HL-60 (cell line): ENCODE results near the gene SCN5A.

Source experiments
- DNase-seq, 2 experiments: peaks; one replicate each; pipeline ENCODE4 v3.0.0-alpha.2; 2010 to 2020; ENCODE audit warnings: low read depth in 1 of 2, low spot score in 1 of 2
- H3K27ac ChIP-seq: fragments of 250-450 bp; sonication (Bioruptor Pico); replicated peaks from 2 replicates; pipeline ENCODE4 v1.5.1; 2020; ENCODE audit warnings: mild to moderate bottlenecking, moderate library complexity
- H3K27me3 ChIP-seq: fragments of 250-450 bp; sonication (Bioruptor Pico); 2 replicates; pipeline ENCODE4 v1.5.1; 2021; ENCODE audit warnings: mild to moderate bottlenecking, moderate library complexity; ENCODE audit not compliant: insufficient read depth, poor library complexity, severe bottlenecking
- H3K4me3 ChIP-seq: replicated peaks from 2 replicates; pipeline ENCODE4 v1.5.1; 2011; ENCODE audit warnings: mild to moderate bottlenecking, control low read depth, low read length; ENCODE audit not compliant: insufficient read depth
- GABPA ChIP-seq: IDR thresholded peaks from 2 replicates; pipeline ENCODE4 v1.6.1; 2012; ENCODE audit warnings: low read depth
- POLR2AphosphoS5 ChIP-seq: IDR thresholded peaks from 2 replicates; pipeline ENCODE4 v1.6.1; 2012; ENCODE audit warnings: low read depth
- SPI1 ChIP-seq: IDR thresholded peaks from 2 replicates; pipeline ENCODE4 v1.6.1; 2012; ENCODE audit warnings: low read depth, mild to moderate bottlenecking, borderline replicate concordance
- TF ChIP-seq, protein P1 (sequence below): IDR thresholded peaks from 2 replicates; pipeline ENCODE4 v1.6.1; 2012; ENCODE audit warnings: low read depth; ENCODE audit not compliant: insufficient replicate concordance
- TF ChIP-seq, protein P2 (sequence below): IDR thresholded peaks from one replicate; pipeline ENCODE4 v1.5.1; 2011; ENCODE audit warnings: low read length, control low read depth, inconsistent platforms; ENCODE audit not compliant: insufficient read depth

Gene SCN5A

DNA sequence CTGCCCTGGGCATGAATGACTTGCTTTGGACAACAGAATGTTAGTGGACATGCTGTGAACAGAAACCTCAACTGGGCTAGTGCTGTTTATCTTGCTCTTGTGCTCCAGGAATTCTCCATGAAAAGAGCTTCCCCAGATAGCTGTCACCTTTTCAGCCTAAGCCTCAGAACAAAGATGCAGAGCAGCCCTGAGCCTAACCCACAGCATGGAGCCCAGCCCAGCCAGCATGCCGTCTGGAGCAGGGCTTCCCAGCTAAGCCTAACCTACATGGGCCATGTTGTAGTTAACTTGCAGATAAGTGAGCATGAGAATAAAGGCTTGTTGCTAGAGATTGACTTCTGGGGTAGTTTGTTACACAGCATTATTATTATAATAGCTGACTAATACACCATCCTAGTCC, 48.9 kb downstream of the SCN5A start:
- H3K27ac ChIP-seq = no peak overlapping the region
- no peak for DNase-seq
- no peaks in the 10 kb centered on the region for H3K27me3 ChIP-seq
- TF ChIP-seq POLR2AphosphoS5 (no peak), SPI1 (no peak), GABPA (no peak)
- TF ChIP-seq, protein P1, sequence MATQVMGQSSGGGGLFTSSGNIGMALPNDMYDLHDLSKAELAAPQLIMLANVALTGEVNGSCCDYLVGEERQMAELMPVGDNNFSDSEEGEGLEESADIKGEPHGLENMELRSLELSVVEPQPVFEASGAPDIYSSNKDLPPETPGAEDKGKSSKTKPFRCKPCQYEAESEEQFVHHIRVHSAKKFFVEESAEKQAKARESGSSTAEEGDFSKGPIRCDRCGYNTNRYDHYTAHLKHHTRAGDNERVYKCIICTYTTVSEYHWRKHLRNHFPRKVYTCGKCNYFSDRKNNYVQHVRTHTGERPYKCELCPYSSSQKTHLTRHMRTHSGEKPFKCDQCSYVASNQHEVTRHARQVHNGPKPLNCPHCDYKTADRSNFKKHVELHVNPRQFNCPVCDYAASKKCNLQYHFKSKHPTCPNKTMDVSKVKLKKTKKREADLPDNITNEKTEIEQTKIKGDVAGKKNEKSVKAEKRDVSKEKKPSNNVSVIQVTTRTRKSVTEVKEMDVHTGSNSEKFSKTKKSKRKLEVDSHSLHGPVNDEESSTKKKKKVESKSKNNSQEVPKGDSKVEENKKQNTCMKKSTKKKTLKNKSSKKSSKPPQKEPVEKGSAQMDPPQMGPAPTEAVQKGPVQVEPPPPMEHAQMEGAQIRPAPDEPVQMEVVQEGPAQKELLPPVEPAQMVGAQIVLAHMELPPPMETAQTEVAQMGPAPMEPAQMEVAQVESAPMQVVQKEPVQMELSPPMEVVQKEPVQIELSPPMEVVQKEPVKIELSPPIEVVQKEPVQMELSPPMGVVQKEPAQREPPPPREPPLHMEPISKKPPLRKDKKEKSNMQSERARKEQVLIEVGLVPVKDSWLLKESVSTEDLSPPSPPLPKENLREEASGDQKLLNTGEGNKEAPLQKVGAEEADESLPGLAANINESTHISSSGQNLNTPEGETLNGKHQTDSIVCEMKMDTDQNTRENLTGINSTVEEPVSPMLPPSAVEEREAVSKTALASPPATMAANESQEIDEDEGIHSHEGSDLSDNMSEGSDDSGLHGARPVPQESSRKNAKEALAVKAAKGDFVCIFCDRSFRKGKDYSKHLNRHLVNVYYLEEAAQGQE = no peak
- TF ChIP-seq, protein P2, sequence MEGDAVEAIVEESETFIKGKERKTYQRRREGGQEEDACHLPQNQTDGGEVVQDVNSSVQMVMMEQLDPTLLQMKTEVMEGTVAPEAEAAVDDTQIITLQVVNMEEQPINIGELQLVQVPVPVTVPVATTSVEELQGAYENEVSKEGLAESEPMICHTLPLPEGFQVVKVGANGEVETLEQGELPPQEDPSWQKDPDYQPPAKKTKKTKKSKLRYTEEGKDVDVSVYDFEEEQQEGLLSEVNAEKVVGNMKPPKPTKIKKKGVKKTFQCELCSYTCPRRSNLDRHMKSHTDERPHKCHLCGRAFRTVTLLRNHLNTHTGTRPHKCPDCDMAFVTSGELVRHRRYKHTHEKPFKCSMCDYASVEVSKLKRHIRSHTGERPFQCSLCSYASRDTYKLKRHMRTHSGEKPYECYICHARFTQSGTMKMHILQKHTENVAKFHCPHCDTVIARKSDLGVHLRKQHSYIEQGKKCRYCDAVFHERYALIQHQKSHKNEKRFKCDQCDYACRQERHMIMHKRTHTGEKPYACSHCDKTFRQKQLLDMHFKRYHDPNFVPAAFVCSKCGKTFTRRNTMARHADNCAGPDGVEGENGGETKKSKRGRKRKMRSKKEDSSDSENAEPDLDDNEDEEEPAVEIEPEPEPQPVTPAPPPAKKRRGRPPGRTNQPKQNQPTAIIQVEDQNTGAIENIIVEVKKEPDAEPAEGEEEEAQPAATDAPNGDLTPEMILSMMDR = no peak
- H3K4me3 ChIP-seq = no peak overlapping the region

DNA sequence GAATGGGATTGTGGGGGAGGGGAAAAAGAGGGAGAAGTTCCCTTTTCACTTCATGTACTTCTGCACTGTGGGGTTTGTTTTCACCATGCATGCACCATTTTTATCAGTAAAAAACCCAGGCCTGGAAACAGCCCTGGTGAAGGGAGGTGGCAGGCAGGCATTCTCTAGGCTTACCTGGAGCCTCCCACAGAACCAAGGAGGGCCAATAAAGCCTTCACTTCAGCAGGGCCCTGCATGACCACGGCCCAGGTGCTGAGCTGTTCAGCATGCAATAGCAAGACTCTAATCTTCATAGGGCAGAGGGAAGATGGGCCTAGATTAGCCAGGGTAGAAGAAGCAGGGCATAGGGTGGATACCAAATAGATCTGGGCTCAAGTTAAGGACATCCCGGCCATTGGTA, 49.6 kb downstream of the SCN5A start:
- TF ChIP-seq POLR2AphosphoS5 (no peak), SPI1 (no peak), GABPA (no peak)
- TF ChIP-seq, protein P1 = no peak
- TF ChIP-seq, protein P2 = no peak
- DNase-seq = no peak
- Histone ChIP-seq H3K27me3 (no peaks in the 10 kb centered on the region), H3K27ac (no peak overlapping the region), H3K4me3 (no peak overlapping the region)

DNA sequence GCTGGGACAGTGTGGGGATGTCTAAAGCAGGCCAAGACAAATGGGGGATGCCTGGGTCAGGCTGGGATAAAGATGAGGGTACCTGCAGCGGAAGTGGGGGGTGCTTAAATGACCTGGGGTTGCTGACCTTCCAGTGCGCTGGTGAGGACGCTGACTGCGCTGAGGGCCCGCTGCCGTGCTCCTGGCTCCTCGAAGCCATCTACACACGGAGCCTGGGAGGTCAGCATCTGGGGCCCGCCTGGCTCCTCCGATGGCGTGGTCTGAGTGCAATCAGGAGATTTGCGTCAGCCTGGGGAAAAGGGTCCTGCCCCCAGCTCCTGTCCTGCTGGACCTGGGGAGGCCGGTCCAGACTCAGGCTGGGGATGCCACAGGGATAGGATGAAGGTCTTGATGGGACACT, 50.7 kb downstream of the SCN5A start:
- DNase-seq = no peak
- Histone ChIP-seq H3K27ac (no peak overlapping the region), H3K4me3 (no peak overlapping the region), H3K27me3 (no peaks in the 10 kb centered on the region)
- TF ChIP-seq, protein P2 = no peak
- no peak for TF ChIP-seq GABPA
- TF ChIP-seq, protein P1 = no peak
- no peak for TF ChIP-seq SPI1
- no peak for TF ChIP-seq POLR2AphosphoS5
